NB4 (cell line): ENCODE results near the gene TMEM69.

Source experiments
- DNase-seq: peaks from one replicate; pipeline ENCODE4 v3.0.0; 2010; ENCODE audit warnings: low read depth
- H3K4me3 ChIP-seq: one replicate; pipeline ENCODE4 v1.5.1; 2011; ENCODE audit warnings: mild to moderate bottlenecking, low read depth, low read length, moderate library complexity
- CTCF ChIP-seq: IDR thresholded peaks from one replicate; pipeline ENCODE4 v1.5.1; 2012; ENCODE audit warnings: low read depth, low read length
- MYC ChIP-seq: IDR thresholded peaks from 2 replicates; pipeline ENCODE4 v1.6.1; 2011; ENCODE audit warnings: low read depth, low read length
- POLR2A ChIP-seq: IDR thresholded peaks from 2 replicates; pipeline ENCODE4 v1.6.1; 2011; ENCODE audit warnings: mild to moderate bottlenecking; ENCODE audit not compliant: insufficient read length; ENCODE audit errors: extremely low read depth
- TF ChIP-seq, protein P1 (sequence below): IDR thresholded peaks from 2 replicates; pipeline ENCODE4 v1.6.1; 2011; ENCODE audit warnings: low read depth, low read length

Gene TMEM69

GRCh38 chr1:45647248-45648021, 40.5 kb upstream of the TMEM69 start:
- peak; percentile 55 for DNase-seq
- no peak for TF ChIP-seq MYC
- no peak for TF ChIP-seq POLR2A
- TF ChIP-seq, protein P1, sequence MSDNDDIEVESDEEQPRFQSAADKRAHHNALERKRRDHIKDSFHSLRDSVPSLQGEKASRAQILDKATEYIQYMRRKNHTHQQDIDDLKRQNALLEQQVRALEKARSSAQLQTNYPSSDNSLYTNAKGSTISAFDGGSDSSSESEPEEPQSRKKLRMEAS: no peak
- TF ChIP-seq CTCF: no peak
- no peak overlapping the region for H3K4me3 ChIP-seq

- no peak overlapping the region for H3K4me3 ChIP-seq
- TF ChIP-seq MYC (no peak), CTCF (no peak), POLR2A (no peak)
- TF ChIP-seq, protein P1: no peak
- DNase-seq: no peak
Observed at GRCh38 chr1:45654540-45655280, 33.3 kb upstream of the TMEM69 start.

- no peak overlapping the region for H3K4me3 ChIP-seq
- no peak for DNase-seq
- TF ChIP-seq, protein P1: no peak
- TF ChIP-seq POLR2A (no peak), MYC (no peak), CTCF (no peak)
Observed at GRCh38 chr1:45656573-45657226, 31.3 kb upstream of the TMEM69 start.

DNA sequence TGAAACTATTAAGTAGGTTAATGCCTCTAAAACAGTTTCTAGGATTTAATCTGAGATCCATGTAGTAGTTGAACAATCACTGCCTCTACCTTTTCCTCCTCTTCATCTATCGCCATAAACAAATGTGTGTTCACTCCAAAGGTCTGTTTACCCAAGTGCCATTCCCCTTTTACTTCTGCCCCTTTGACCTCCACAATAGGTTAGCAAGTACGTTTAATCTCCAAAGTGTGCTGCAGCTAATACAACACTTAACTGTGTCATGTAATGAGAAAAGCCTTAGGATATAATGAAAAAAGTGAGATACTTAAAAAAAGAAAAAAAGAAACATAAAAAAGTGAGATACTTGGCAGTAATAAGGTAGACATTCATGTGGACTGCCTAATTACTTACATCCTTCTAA, 29.8 kb upstream of the TMEM69 start:
- no peak overlapping the region for H3K4me3 ChIP-seq
- TF ChIP-seq POLR2A: no peak
- no peak for TF ChIP-seq MYC
- no peak for TF ChIP-seq CTCF
- TF ChIP-seq, protein P1: no peak
- no peak for DNase-seq

DNA sequence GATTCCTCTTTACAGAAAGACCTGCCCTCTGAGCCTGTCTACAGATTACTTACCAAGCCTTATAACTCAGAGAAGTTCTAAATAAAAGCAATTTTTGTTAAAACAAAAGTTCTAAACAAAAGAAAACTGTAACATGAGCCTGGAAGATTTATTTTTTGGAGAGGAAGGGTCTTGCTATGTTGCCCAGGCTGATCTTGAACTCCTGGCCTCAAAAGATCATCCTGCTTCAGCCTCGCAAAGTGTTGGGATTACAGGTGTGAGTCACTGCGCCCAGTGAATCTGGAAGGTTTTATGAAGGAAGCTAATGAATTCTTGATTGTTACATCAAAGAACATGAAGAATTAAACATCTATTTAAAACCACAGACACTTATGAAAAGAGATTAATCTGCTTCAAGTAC, 28.8 kb upstream of the TMEM69 start:
- no peak for TF ChIP-seq MYC
- TF ChIP-seq CTCF: no peak
- no peak for TF ChIP-seq POLR2A
- TF ChIP-seq, protein P1: no peak
- no peak overlapping the region for H3K4me3 ChIP-seq
- DNase-seq: no peak
